ENCODE data around the gene USP7. TPM values are rescaled to one million over a fixed set of nuclear protein-coding genes. Genes with fewer than 3 reads are reported as not detected.

The USP7 gene
- polyA plus RNA-seq, 4 donors, result 31.6 to 97.1 (median 36.0) TPM

- WGBS, 3 donors, result 1 to 5% (median 3%) methylated on average over 35 of the region's 35 CpGs
- no peaks in the 10 kb centered on the region for H3K9me3 ChIP-seq (ENCODE audit: control insufficient read depth in 2 of 2, insufficient read depth in 1 of 2, low read depth in 1 of 2, low read length in 1 of 2)
- peak overlapping the region; percentile 7 to 94 (median 76) for H3K27ac ChIP-seq (ENCODE audit: low read depth in 1 of 3, low read length in 2 of 3)
- no peak for FAIRE-seq
- peaks cover 0 to 21% (median 0%) of the 10 kb centered on the region in 3 donors for H3K36me3 ChIP-seq (ENCODE audit: control insufficient read depth in 3 of 3, insufficient read depth in 2 of 3, low read depth in 1 of 3, low read length in 3 of 3)
- H3K4me1 ChIP-seq (ENCODE audit: control insufficient read depth in 3 of 3, insufficient read depth in 2 of 3, low read depth in 1 of 3, low read length in 2 of 3), result peaks cover 5 to 48% (median 13%) of the 10 kb centered on the region in 3 donors
- H3K4me3 ChIP-seq (ENCODE audit: low read depth in 1 of 3, low read length in 3 of 3), result peak overlapping the region; percentile 72 to 95 (median 76)
- peak; percentile 58 to 72 for DNase-seq
- H3K27me3 ChIP-seq (ENCODE audit: control insufficient read depth in 3 of 3, insufficient read depth in 3 of 3, low read length in 3 of 3), result no peaks in the 10 kb centered on the region
Observed at GRCh38 chr16:8867216-8867931, 96.3 kb downstream of the USP7 start.

- peak overlapping the region; percentile 72 to 95 (median 76) for H3K4me3 ChIP-seq (ENCODE audit: low read depth in 1 of 3, low read length in 3 of 3)
- no peaks in the 10 kb centered on the region for H3K27me3 ChIP-seq (ENCODE audit: control insufficient read depth in 3 of 3, insufficient read depth in 3 of 3, low read length in 3 of 3)
- no peak for FAIRE-seq
- no peak for DNase-seq
- no peaks in the 10 kb centered on the region for H3K9me3 ChIP-seq (ENCODE audit: control insufficient read depth in 2 of 2, insufficient read depth in 1 of 2, low read depth in 1 of 2, low read length in 1 of 2)
- H3K27ac ChIP-seq (ENCODE audit: low read depth in 1 of 3, low read length in 2 of 3), result peak overlapping the region in 2 of 3 donors; percentile 76 to 94
- H3K4me1 ChIP-seq (ENCODE audit: control insufficient read depth in 3 of 3, insufficient read depth in 2 of 3, low read depth in 1 of 3, low read length in 2 of 3), result peaks cover 5 to 53% (median 13%) of the 10 kb centered on the region in 3 donors
- peaks cover 0 to 25% (median 0%) of the 10 kb centered on the region in 3 donors for H3K36me3 ChIP-seq (ENCODE audit: control insufficient read depth in 3 of 3, insufficient read depth in 2 of 3, low read depth in 1 of 3, low read length in 3 of 3)
- WGBS, 3 donors, result 13 to 20% (median 19%) methylated on average over 12 to 16 of the region's 16 CpGs
Observed at GRCh38 chr16:8866884-8867215, 96.9 kb downstream of the USP7 start.

GRCh38 chr16:8866118-8866883 is 97.4 kb downstream of the USP7 start:
- Histone ChIP-seq H3K27ac (ENCODE audit: low read depth in 1 of 3, low read length in 2 of 3) (peak overlapping the region in 2 of 3 donors; percentile 5 to 76), H3K4me3 (ENCODE audit: low read depth in 1 of 3, low read length in 3 of 3) (peak overlapping the region in 2 of 3 donors; percentile 72 to 95), H3K4me1 (ENCODE audit: control insufficient read depth in 3 of 3, insufficient read depth in 2 of 3, low read depth in 1 of 3, low read length in 2 of 3) (peaks cover 5 to 58% (median 13%) of the 10 kb centered on the region in 3 donors), H3K27me3 (ENCODE audit: control insufficient read depth in 3 of 3, insufficient read depth in 3 of 3, low read length in 3 of 3) (no peaks in the 10 kb centered on the region), H3K9me3 (ENCODE audit: control insufficient read depth in 2 of 2, insufficient read depth in 1 of 2, low read depth in 1 of 2, low read length in 1 of 2) (no peaks in the 10 kb centered on the region), H3K36me3 (ENCODE audit: control insufficient read depth in 3 of 3, insufficient read depth in 2 of 3, low read depth in 1 of 3, low read length in 3 of 3) (peaks cover 0 to 29% (median 0%) of the 10 kb centered on the region in 3 donors)
- FAIRE-seq, result no peak
- DNase-seq, result peak; percentile 29 to 80
- 16 to 39% (median 34%) methylated on average over 21 to 30 of the region's 30 CpGs for WGBS, 3 donors

- FAIRE-seq (no peak), DNase-seq (no peak)
- Histone ChIP-seq H3K27me3 (ENCODE audit: control insufficient read depth in 3 of 3, insufficient read depth in 3 of 3, low read length in 3 of 3) (no peaks in the 10 kb centered on the region), H3K27ac (ENCODE audit: low read depth in 1 of 3, low read length in 2 of 3) (peak overlapping the region in 2 of 3 donors; percentile 10 to 89), H3K4me1 (ENCODE audit: control insufficient read depth in 3 of 3, insufficient read depth in 2 of 3, low read depth in 1 of 3, low read length in 2 of 3) (peaks cover 5 to 61% (median 13%) of the 10 kb centered on the region in 3 donors), H3K4me3 (ENCODE audit: low read depth in 1 of 3, low read length in 3 of 3) (no peak overlapping the region), H3K9me3 (ENCODE audit: control insufficient read depth in 2 of 2, insufficient read depth in 1 of 2, low read depth in 1 of 2, low read length in 1 of 2) (no peaks in the 10 kb centered on the region), H3K36me3 (ENCODE audit: control insufficient read depth in 3 of 3, insufficient read depth in 2 of 3, low read depth in 1 of 3, low read length in 3 of 3) (peaks cover 0 to 33% (median 0%) of the 10 kb centered on the region in 3 donors)
- 82 to 90% (median 88%) methylated on average over 14 of the region's 14 CpGs for WGBS, 3 donors
Observed at GRCh38 chr16:8865145-8865882, 98.4 kb downstream of the USP7 start.

GRCh38 chr16:8864480-8865110 is 99.1 kb downstream of the USP7 start:
- 31 to 43% (median 42%) methylated on average over 12 to 13 of the region's 13 CpGs for WGBS, 3 donors
- peaks cover 5 to 61% (median 13%) of the 10 kb centered on the region in 3 donors for H3K4me1 ChIP-seq (ENCODE audit: control insufficient read depth in 3 of 3, insufficient read depth in 2 of 3, low read depth in 1 of 3, low read length in 2 of 3)
- H3K36me3 ChIP-seq (ENCODE audit: control insufficient read depth in 3 of 3, insufficient read depth in 2 of 3, low read depth in 1 of 3, low read length in 3 of 3), result peaks cover 0 to 40% (median 0%) of the 10 kb centered on the region in 3 donors
- no peak overlapping the region for H3K4me3 ChIP-seq (ENCODE audit: low read depth in 1 of 3, low read length in 3 of 3)
- DNase-seq, result no peak
- no peaks in the 10 kb centered on the region for H3K27me3 ChIP-seq (ENCODE audit: control insufficient read depth in 3 of 3, insufficient read depth in 3 of 3, low read length in 3 of 3)
- no peaks in the 10 kb centered on the region for H3K9me3 ChIP-seq (ENCODE audit: control insufficient read depth in 2 of 2, insufficient read depth in 1 of 2, low read depth in 1 of 2, low read length in 1 of 2)
- peak overlapping the region in 2 of 3 donors; percentile 10 to 89 for H3K27ac ChIP-seq (ENCODE audit: low read depth in 1 of 3, low read length in 2 of 3)
- no peak for FAIRE-seq

- Histone ChIP-seq H3K36me3 (ENCODE audit: control insufficient read depth in 3 of 3, insufficient read depth in 2 of 3, low read depth in 1 of 3, low read length in 3 of 3) (peaks cover 0 to 48% (median 2%) of the 10 kb centered on the region in 3 donors), H3K27me3 (ENCODE audit: control insufficient read depth in 3 of 3, insufficient read depth in 3 of 3, low read length in 3 of 3) (no peaks in the 10 kb centered on the region), H3K4me1 (ENCODE audit: control insufficient read depth in 3 of 3, insufficient read depth in 2 of 3, low read depth in 1 of 3, low read length in 2 of 3) (peaks cover 5 to 61% (median 13%) of the 10 kb centered on the region in 3 donors), H3K9me3 (ENCODE audit: control insufficient read depth in 2 of 2, insufficient read depth in 1 of 2, low read depth in 1 of 2, low read length in 1 of 2) (no peaks in the 10 kb centered on the region), H3K27ac (ENCODE audit: low read depth in 1 of 3, low read length in 2 of 3) (peak overlapping the region; percentile 29 to 89 (median 59)), H3K4me3 (ENCODE audit: low read depth in 1 of 3, low read length in 3 of 3) (no peak overlapping the region)
- FAIRE-seq (no peak), DNase-seq (peak; percentile 73 to 91)
- 17 to 54% (median 46%) methylated on average over 17 of the region's 17 CpGs for WGBS, 3 donors
Observed at GRCh38 chr16:8863594-8864424, 99.9 kb downstream of the USP7 start.

GRCh38 chr16:8862309-8863130 is 101.2 kb downstream of the USP7 start:
- Histone ChIP-seq H3K27ac (ENCODE audit: low read depth in 1 of 3, low read length in 2 of 3) (peak overlapping the region in 2 of 3 donors; percentile 59 to 89), H3K4me1 (ENCODE audit: control insufficient read depth in 3 of 3, insufficient read depth in 2 of 3, low read depth in 1 of 3, low read length in 2 of 3) (peaks cover 5 to 60% (median 13%) of the 10 kb centered on the region in 3 donors), H3K4me3 (ENCODE audit: low read depth in 1 of 3, low read length in 3 of 3) (no peak overlapping the region), H3K36me3 (ENCODE audit: control insufficient read depth in 3 of 3, insufficient read depth in 2 of 3, low read depth in 1 of 3, low read length in 3 of 3) (peaks cover 2 to 59% (median 4%) of the 10 kb centered on the region in 3 donors), H3K27me3 (ENCODE audit: control insufficient read depth in 3 of 3, insufficient read depth in 3 of 3, low read length in 3 of 3) (no peaks in the 10 kb centered on the region), H3K9me3 (ENCODE audit: control insufficient read depth in 2 of 2, insufficient read depth in 1 of 2, low read depth in 1 of 2, low read length in 1 of 2) (no peaks in the 10 kb centered on the region)
- 71 to 83% (median 82%) methylated on average over 10 to 14 of the region's 14 CpGs for WGBS, 3 donors
- DNase-seq (no peak), FAIRE-seq (no peak)

All from small intestine (tissue), 7 donors.